Neural cell (in vitro differentiated cells): Measurements from ENCODE around the gene MRPS5.

Experiments used
- CTCF ChIP-seq: fragments of 450-650 bp; IDR thresholded peaks from 2 replicates; pipeline ENCODE4 v1.5.1; 2014; ENCODE audit warnings: antibody characterized with exemption, mild to moderate bottlenecking, moderate library complexity; ENCODE audit not compliant: poor library complexity, severe bottlenecking
- EZH2 ChIP-seq: fragments of 200-600, 300-800 bp; shearing (Covaris generic), sonication (generic); IDR thresholded peaks from 2 replicates; pipeline ENCODE4 v1.6.1; 2014; ENCODE audit warnings: antibody characterized with exemption, low read length, borderline replicate concordance, mild to moderate bottlenecking; ENCODE audit not compliant: insufficient read depth, poor library complexity, severe bottlenecking
- MXI1 ChIP-seq: fragments of 450-650 bp; conservative IDR thresholded peaks from 2 replicates; pipeline ENCODE4 v1.6.1; 2014; ENCODE audit warnings: antibody characterized with exemption, mild to moderate bottlenecking; ENCODE audit not compliant: poor library complexity, severe bottlenecking
- POLR2AphosphoS5 ChIP-seq: IDR thresholded peaks from 2 replicates; pipeline ENCODE4 v1.6.1; 2012
- TF ChIP-seq, protein P1 (sequence below): IDR thresholded peaks from 2 replicates; pipeline ENCODE4 v1.6.1; 2012; ENCODE audit warnings: borderline replicate concordance

GRCh38 chr2:95072424-95072823 lies 49.2 kb downstream of the MRPS5 start:
- no peak for TF ChIP-seq EZH2
- TF ChIP-seq MXI1 = no peak
- no peak for TF ChIP-seq CTCF
- TF ChIP-seq, protein P1, sequence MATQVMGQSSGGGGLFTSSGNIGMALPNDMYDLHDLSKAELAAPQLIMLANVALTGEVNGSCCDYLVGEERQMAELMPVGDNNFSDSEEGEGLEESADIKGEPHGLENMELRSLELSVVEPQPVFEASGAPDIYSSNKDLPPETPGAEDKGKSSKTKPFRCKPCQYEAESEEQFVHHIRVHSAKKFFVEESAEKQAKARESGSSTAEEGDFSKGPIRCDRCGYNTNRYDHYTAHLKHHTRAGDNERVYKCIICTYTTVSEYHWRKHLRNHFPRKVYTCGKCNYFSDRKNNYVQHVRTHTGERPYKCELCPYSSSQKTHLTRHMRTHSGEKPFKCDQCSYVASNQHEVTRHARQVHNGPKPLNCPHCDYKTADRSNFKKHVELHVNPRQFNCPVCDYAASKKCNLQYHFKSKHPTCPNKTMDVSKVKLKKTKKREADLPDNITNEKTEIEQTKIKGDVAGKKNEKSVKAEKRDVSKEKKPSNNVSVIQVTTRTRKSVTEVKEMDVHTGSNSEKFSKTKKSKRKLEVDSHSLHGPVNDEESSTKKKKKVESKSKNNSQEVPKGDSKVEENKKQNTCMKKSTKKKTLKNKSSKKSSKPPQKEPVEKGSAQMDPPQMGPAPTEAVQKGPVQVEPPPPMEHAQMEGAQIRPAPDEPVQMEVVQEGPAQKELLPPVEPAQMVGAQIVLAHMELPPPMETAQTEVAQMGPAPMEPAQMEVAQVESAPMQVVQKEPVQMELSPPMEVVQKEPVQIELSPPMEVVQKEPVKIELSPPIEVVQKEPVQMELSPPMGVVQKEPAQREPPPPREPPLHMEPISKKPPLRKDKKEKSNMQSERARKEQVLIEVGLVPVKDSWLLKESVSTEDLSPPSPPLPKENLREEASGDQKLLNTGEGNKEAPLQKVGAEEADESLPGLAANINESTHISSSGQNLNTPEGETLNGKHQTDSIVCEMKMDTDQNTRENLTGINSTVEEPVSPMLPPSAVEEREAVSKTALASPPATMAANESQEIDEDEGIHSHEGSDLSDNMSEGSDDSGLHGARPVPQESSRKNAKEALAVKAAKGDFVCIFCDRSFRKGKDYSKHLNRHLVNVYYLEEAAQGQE = no peak
- no peak for TF ChIP-seq POLR2AphosphoS5
